HG02870 (cell line): ENCODE measurements around the gene KLHL5.

Source experiments
- ATAC-seq: cut with Tn5 transposase; IDR thresholded peaks from one replicate; pipeline ENCODE4 v1.9.1; 2021; ENCODE audit warnings: mild to moderate bottlenecking, moderate library complexity; ENCODE audit not compliant: unreplicated experiment

The KLHL5 gene

DNA sequence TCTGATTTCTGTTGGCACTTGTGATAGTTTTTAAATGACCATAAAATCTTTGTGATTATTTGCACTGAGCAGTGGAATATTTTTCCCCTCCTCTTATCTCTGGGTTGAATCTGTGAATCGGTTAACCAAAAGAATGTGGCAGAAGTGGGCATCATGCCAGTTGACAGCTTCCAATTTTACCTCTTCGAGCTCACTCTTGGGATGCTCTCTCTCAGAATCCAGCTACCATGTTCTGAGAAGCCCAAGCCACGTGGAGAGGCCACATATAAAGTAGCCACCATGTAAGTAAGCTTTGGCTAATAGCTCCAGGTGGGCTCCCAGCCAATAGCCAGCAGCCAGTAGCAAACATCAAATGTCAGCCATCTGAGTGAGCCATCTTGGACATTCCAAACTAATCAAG, 107.4 kb downstream of the KLHL5 start:
- no peak for ATAC-seq

- no peak for ATAC-seq
Observed at GRCh38 chr4:39170301-39170700, 108.3 kb downstream of the KLHL5 start.
